Measurements from ENCODE around the gene FMN2.

FMN2 gene

DNA sequence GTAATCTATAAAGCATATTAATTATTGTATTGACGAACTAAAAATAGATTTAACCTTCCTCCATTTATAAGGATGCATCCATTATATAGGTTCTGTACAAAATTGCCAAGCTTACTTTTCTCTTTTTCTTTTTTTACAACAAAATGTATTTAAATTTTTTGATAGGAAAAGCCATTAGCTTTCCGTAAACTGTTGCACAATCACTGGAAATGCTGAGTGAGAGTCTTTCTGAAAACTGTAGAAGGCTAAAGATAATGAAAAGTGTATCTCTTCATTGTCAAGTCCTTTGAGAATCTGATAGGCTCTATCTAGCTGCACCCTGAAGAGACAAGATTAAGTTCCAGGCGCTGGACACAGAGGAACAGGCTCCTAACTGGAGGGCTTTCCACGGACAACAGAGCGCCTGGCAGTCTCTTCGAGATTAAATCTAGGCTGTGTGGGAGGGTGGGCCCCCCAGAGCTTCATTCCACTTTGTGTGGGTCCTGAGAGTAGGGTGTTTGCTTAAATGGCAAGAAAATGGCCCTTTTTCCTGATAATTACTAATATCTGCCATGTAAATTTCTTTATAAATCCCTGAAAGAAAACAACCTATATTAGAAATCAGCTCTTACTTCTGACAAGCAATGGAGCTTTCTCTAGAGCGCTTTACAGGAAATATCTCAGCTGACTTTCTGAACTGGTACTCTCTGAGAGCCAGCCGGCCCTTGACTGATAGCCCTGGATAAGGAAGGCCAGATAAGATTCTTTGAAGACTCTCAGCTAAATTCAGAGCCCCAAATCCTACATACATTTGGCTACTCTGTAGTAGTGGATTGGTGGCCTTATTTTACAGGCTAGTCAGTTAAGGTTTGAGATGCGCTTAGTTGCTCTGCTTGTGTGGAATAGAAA is 108.3 kb downstream of the FMN2 start:
- no peak for DNase-seq

DNA sequence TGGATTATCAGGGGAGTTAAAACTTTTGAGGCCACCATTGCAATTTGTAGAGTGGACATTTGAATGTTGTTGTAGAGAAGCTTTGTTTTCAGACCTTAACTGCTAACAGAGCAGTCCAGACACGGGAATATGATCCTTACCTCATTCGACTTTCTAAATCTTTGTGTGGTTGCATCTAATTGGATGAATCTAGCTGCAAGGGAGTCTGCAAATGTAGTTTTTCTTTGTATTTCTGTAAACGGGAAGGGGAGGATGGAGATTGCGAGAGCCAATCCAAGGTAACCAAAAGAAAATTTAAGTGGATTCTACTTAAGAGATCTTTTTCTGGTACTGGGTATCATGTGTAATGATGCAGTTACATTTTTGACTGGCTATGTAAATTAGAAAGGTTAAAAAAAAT is 110.2 kb downstream of the FMN2 start:
- DNase-seq: no peak

DNA sequence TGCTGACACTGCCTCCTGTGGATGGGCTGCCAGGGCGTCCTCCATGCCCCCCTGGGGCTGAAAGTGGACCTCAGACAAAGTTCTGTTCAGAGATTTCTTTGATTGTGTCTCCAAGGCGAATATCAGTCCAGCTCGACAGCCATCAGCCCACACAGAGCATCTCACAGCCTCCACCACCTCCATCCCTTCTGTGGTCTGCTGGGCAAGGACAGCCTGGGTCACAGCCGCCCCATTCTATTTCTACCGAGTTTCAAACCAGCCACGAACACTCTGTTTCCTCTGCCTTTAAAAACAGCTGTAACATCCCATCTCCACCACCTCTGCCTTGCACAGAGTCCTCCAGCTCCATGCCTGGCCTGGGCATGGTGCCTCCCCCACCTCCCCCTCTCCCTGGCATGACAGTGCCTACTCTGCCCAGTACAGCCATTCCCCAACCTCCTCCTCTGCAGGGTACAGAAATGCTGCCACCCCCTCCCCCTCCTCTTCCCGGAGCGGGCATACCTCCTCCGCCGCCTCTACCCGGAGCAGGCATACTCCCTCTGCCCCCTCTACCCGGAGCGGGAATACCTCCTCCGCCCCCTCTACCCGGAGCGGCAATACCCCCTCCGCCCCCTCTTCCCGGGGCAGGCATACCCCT is 115.5 kb downstream of the FMN2 start:
- DNase-seq: no peak

- DNase-seq: peak; percentile 34
Observed at GRCh38 chr1:240210026-240210425, 118.3 kb downstream of the FMN2 start.

- peak; percentile 42 for DNase-seq
Observed at GRCh38 chr1:240212556-240212955, 120.9 kb downstream of the FMN2 start.

DNA sequence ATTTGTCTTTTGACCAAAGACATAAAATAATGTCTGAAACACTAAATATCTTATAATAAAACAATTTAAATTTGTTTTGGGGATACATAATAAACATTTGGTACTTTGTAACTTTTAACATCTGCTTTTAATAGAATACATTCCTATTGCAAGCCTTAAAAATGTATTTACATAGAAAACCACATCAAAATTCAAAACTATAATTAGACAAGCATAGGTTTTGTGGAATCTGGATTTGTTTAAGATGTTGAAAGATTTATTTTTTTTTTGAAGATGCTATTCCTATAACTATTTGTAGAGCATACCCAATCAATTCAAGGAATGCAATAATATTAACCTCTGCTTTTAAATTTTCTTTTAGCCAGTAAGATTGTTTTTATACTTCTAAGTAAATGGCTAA is 125.7 kb downstream of the FMN2 start:
- DNase-seq: peak; percentile 49

DNA sequence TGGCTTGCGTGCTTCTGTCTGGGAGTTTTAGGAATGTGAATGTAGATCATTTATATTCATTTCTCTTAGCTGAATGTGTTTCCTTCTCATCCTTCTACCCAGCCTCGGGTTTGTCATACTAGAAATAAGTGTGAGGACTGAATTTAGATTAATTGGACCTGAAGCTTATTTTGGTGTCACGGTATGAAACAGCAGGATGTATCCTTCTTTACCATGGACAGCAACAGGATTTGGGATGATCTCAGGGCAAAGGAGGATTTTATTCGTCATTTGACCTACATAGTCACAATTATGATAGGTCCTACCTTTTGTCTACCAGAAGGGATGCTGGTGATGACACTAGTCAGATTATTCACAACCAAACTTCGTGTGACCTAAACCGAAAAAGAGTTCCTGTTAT is 127.4 kb downstream of the FMN2 start:
- DNase-seq: no peak

DNA sequence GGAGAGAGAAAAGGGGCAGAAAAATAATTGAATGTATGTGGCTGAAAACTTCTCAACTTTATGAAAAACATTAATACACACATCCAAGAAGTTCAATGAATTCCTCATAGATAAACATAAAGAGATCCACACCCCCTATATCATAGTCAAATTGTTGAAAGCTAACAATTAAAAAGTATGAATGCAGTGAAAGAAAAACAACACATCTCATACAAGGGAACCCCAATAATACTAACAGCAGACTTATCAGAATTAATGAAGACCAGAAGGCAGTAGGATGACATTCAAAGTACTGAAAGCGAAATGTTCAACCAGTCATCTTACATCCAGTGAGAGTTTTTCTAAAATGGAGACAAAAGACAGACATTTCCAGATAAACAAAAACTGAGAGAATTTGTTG is 134.4 kb downstream of the FMN2 start:
- no peak for DNase-seq

GRCh38 chr1:240230816-240231215 is 139.1 kb downstream of the FMN2 start:
- DNase-seq: no peak

GRCh38 chr1:240232530-240232929 is 140.8 kb downstream of the FMN2 start:
- DNase-seq: peak; percentile 88

- peak; percentile 92 for DNase-seq
Observed at GRCh38 chr1:240234485-240235210, 143.0 kb downstream of the FMN2 start.

GRCh38 chr1:240235521-240236288 is 144.0 kb downstream of the FMN2 start:
- DNase-seq: peak; percentile 46

- peak; percentile 65 for DNase-seq
Observed at GRCh38 chr1:240237305-240237721, 145.6 kb downstream of the FMN2 start.

DNA sequence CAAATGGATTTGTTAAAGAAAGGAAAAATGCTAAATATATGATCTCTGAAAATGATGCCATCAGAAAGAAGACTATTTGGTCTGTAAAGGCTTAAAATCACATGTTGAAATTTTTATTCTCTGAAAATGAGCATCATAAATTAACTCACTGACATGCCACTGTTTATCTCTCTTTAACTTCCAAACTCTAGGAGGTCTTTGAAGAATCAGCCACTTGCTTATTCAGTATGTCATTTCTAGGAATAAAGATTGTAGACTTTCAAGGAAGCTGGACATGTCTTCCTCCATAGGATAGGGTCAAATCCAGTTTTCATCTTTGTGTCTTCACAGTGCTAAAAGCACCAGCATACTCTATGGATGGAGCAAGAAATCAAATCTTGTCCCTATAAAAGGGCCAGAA is 147.6 kb downstream of the FMN2 start:
- no peak for DNase-seq

- no peak for DNase-seq
Observed at GRCh38 chr1:240241278-240241677, 149.6 kb downstream of the FMN2 start.

- DNase-seq: peak; percentile 94
Observed at GRCh38 chr1:240242601-240243144, 151.0 kb downstream of the FMN2 start.

DNA sequence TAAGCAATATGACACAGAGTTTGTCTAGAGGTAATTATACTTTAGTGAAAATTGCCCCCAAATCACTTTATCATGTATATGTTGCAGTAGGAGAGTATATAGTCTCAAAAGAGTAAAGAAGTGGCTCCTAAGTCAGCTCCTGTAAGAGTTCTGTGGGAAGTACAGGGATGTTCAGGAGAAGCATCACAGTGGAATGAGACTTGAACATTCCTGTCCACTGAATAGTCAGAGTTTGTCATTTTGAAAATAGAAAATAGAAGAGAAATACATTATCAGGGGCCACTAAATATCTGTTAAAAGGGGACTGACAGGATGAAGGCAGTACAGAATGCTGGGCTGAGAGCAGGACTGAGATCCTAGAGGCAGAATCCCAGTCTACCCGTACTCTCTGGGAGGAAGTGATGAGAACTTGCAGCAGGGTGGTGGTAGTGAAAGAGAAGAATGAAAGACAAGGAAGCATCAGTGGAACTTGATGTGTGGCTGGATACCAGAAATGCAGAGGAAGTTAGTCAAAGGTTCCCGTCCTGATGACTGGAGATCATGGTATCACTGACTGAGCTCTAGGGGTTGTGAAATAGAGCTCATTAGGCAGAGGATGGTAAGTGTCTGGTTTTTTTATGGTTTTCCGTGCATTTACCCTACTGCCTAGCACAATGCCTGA is 153.4 kb downstream of the FMN2 start:
- peak; percentile 94 for DNase-seq

- peak; percentile 42 for DNase-seq
Observed at GRCh38 chr1:240245629-240246020, 153.9 kb downstream of the FMN2 start.

DNA sequence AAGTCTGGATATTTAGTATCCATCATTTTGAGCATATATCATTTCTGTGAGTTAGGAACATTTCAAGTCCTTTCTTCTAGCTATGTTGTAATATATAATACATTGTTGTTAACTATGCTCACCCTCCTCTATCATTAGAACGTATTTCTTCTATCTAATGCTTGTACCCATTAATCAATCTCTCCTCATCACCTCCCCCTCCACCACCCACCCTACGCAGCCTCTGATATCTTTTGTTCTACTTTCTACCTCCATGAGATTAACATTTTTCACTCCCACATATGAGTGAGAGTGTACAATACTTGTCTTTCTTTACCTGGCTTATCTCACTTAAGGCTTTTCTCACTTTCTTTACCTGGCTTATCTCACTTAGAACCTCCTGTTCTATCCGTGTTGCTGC is 156.2 kb downstream of the FMN2 start:
- DNase-seq: no peak

GRCh38 chr1:240254006-240254405 is 162.3 kb downstream of the FMN2 start:
- DNase-seq: no peak

DNA sequence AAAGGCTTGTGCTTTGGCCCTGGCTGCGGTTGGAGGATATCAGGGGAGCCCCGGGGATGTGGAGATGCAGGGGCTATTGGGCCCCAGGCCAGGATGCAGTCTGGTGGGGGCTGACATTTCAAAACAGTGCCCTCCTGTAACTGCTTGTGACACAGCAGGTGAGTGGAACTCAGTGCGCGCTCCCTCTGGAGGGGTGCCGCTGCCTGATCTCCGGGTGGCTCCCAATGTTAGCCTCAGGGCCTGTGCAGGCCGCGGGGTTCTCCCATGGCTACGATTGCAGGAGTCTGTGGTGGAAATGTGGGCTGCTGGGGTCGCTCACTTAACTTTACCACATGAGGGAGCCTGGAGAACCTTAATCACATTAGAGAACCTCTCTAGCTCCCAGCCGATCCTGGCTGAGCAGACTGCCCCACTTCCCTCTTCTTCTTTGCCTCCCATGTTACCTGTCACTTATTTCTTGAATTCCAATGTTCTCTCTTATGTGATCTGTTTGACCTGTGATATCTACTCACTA is 163.2 kb downstream of the FMN2 start:
- no peak for DNase-seq

- no peak for DNase-seq
Observed at GRCh38 chr1:240255922-240256321, 164.2 kb downstream of the FMN2 start.

All from fibroblast of skin of back (primary cell).